SK-N-SH (cell line): ENCODE results near the gene MBP. TPM values are rescaled to one million over a fixed set of nuclear protein-coding genes. Genes with fewer than 3 reads are reported as not detected.

Experiments
- CTCF ChIA-PET: fragments of 300-600, 350-600 bp; formaldehyde crosslinking; extraction: SDS; loops from one replicate; lab custom pipeline; 2021; lab: Yijun Ruan, JAX
- POLR2A ChIA-PET: fragments of 350-600 bp; sonication (Branson Sonifier 250); formaldehyde crosslinking; extraction: SDS; loops from one replicate; lab custom pipeline; 2020; ENCODE audit warnings: antibody characterized with exemption, inconsistent platforms; lab: Yijun Ruan, JAX
- DNase-seq: peaks from one replicate; pipeline ENCODE4 v3.0.0; 2012
- H2AFZ ChIP-seq: fragments of 200-600 bp; sonication (generic); 2 replicates; pipeline ENCODE4 v1.8.1; 2016; ENCODE audit warnings: antibody characterized with exemption, mild to moderate bottlenecking, low read depth
- H3F3A ChIP-seq: fragments of 200-600 bp; sonication (generic); replicated peaks from 2 replicates; pipeline ENCODE3; 2016; ENCODE audit warnings: antibody characterized with exemption, mild to moderate bottlenecking; ENCODE audit not compliant: insufficient read depth
- H3K27ac ChIP-seq, 2 experiments: fragments of 200-500 bp in 1 of 2; fragments of 200-600 bp in 1 of 2; sonication (Bioruptor generic) in 1 of 2; sonication (generic), shearing (Covaris generic) in 1 of 2; 2 replicates each; pipeline versions ENCODE4 v1.5.1 to v1.6.1; 2014 to 2016; ENCODE audit warnings: low read depth in 2 of 2, inconsistent platforms in 1 of 2, low read length in 1 of 2, mild to moderate bottlenecking in 1 of 2, mixed read lengths in 1 of 2
- H3K27me3 ChIP-seq: fragments of 200-600 bp; sonication (generic), shearing (Covaris generic); 2 replicates; pipeline ENCODE4 v1.6.1; 2016; ENCODE audit warnings: mixed run types; ENCODE audit not compliant: insufficient read depth
- H3K36me3 ChIP-seq, 2 experiments: fragments of 200-500 bp in 1 of 2; fragments of 200-600 bp in 1 of 2; sonication (Bioruptor generic) in 1 of 2; sonication (generic) in 1 of 2; replicated peaks in 1 of 2; 2 replicates each; pipeline versions ENCODE3 to v1.5.1; 2014 to 2016; ENCODE audit warnings: low read length in 1 of 2, mild to moderate bottlenecking in 1 of 2; ENCODE audit not compliant: insufficient read depth in 2 of 2, control insufficient read depth in 1 of 2
- H3K4me1 ChIP-seq, 2 experiments: fragments of 200-500 bp in 1 of 2; fragments of 200-600 bp in 1 of 2; sonication (Bioruptor generic) in 1 of 2; sonication (generic), shearing (Covaris generic) in 1 of 2; 2 replicates each; pipeline versions ENCODE4 v1.5.1 to v1.6.1; 2014 to 2016; ENCODE audit warnings: low read depth in 1 of 2, low read length in 1 of 2, mixed run types in 1 of 2; ENCODE audit not compliant: insufficient read depth in 2 of 2, control insufficient read depth in 1 of 2
- H3K4me2 ChIP-seq: fragments of 200-600 bp; sonication (generic), shearing (Covaris generic); 2 replicates; pipeline ENCODE4 v1.6.1; 2017; ENCODE audit warnings: mixed run types
- H3K4me3 ChIP-seq, 2 experiments: fragments of 200-500 bp in 1 of 2; fragments of 200-600 bp in 1 of 2; sonication (Bioruptor generic) in 1 of 2; sonication (generic), shearing (Covaris generic) in 1 of 2; 2 replicates each; pipeline versions ENCODE4 v1.5.1 to v1.8.1; 2014 to 2016; ENCODE audit warnings: low read depth in 2 of 2, inconsistent platforms in 1 of 2, low read length in 1 of 2, mild to moderate bottlenecking in 1 of 2, mixed read lengths in 1 of 2, moderate library complexity in 1 of 2
- H3K79me2 ChIP-seq: fragments of 200-600 bp; sonication (generic); 2 replicates; pipeline ENCODE4 v1.8.1; 2017; ENCODE audit warnings: mild to moderate bottlenecking; ENCODE audit not compliant: insufficient read depth
- H3K9ac ChIP-seq: fragments of 200-600 bp; sonication (generic); 2 replicates; pipeline ENCODE4 v1.6.1; 2017; ENCODE audit warnings: mixed run types
- H3K9me2 ChIP-seq: fragments of 200-600 bp; sonication (generic); 2 replicates; pipeline ENCODE4 v1.6.1; 2017; ENCODE audit warnings: mixed run types
- H3K9me3 ChIP-seq: fragments of 200-600 bp; sonication (generic); 2 replicates; pipeline ENCODE4 v1.6.1; 2017; ENCODE audit warnings: mixed run types, mild to moderate bottlenecking, moderate library complexity
- H4K20me1 ChIP-seq: fragments of 200-600 bp; sonication (generic); 2 replicates; pipeline ENCODE4 v1.6.1; 2017; ENCODE audit warnings: mild to moderate bottlenecking, mixed run types; ENCODE audit not compliant: insufficient read depth
- CHD2 ChIP-seq: fragments of 150-350 bp; IDR thresholded peaks from 2 replicates; pipeline ENCODE4 v1.6.1; 2018; ENCODE audit warnings: low read length; ENCODE audit not compliant: partially characterized antibody
- ELF1 ChIP-seq: IDR thresholded peaks from 2 replicates; pipeline ENCODE4 v1.4.0; 2012
- FOXJ3 ChIP-seq: sonication (generic); formaldehyde crosslinking; IDR thresholded peaks from 2 replicates; pipeline ENCODE4 v1.5.1; 2020; ENCODE audit warnings: mild to moderate bottlenecking, missing genetic modification reagents
- FOXM1 ChIP-seq: IDR thresholded peaks from 2 replicates; pipeline ENCODE4 v1.4.0; 2012; ENCODE audit warnings: low read depth, mild to moderate bottlenecking
- IRF3 ChIP-seq: fragments of 150-350 bp; IDR thresholded peaks from 2 replicates; pipeline ENCODE4 v1.6.1; 2016; ENCODE audit warnings: mild to moderate bottlenecking, low read depth, low read length
- MEF2A ChIP-seq: IDR thresholded peaks from 2 replicates; pipeline ENCODE4 v1.4.0; 2012; ENCODE audit warnings: low read depth, borderline replicate concordance
- NRF1 ChIP-seq: IDR thresholded peaks from 2 replicates; pipeline ENCODE4 v1.6.1; 2012; ENCODE audit warnings: low read depth, mild to moderate bottlenecking, low read length
- PBX3 ChIP-seq: IDR thresholded peaks from 2 replicates; pipeline ENCODE4; 2012
- RFX5 ChIP-seq: IDR thresholded peaks from 2 replicates; pipeline ENCODE4 v1.6.1; 2012; ENCODE audit warnings: mild to moderate bottlenecking, improper control_type of control experiment, low read length
- SIN3A ChIP-seq: IDR thresholded peaks from 2 replicates; pipeline ENCODE4 v1.6.1; 2012; ENCODE audit warnings: low read depth, mild to moderate bottlenecking, low read length, moderate library complexity, borderline replicate concordance
- SMC3 ChIP-seq: IDR thresholded peaks from 2 replicates; pipeline ENCODE4 v1.6.1; 2012; ENCODE audit warnings: low read depth, low read length, improper control_type of control experiment
- TAF1 ChIP-seq: IDR thresholded peaks from 2 replicates; pipeline ENCODE4 v1.6.1; 2012; ENCODE audit warnings: low read depth, mild to moderate bottlenecking, low read length, moderate library complexity, borderline replicate concordance
- TCF12 ChIP-seq: IDR thresholded peaks from 2 replicates; pipeline ENCODE4 v1.4.0; 2012
- WGBS: methylation state at CpG from one replicate; pipeline ENCODE4 v1.1.6; 2017; ENCODE audit warnings: low lambda C conversion rate; 5-methylcytosine and 5-hydroxymethylcytosine counted together
- polyA plus RNA-seq, 3 experiments: library from polyadenylated mRNA; depleted of rRNA; stranded (reverse); fragments of >200 nt; gene quantifications; 2 replicates each; pipeline ENCODE4 v1.2.3, GENCODE V29; 2012
- TF ChIP-seq, protein P1 (sequence below): fragments of 200-600 bp; sonication (generic); IDR thresholded peaks from 2 replicates; pipeline ENCODE4 v1.6.1; 2017; ENCODE audit warnings: antibody characterized with exemption, mild to moderate bottlenecking, moderate library complexity
- TF ChIP-seq, protein P2 (sequence below): IDR thresholded peaks from 2 replicates; pipeline ENCODE4 v1.6.1; 2012; ENCODE audit warnings: mild to moderate bottlenecking, low read depth, low read length, moderate library complexity

The MBP gene
- polyA plus RNA-seq, 1 of the 3 experiments (the other 2 are of a cell fraction) = 1.6 TPM

- 78% methylated on average over 7 of the region's 7 CpGs for WGBS
- Histone ChIP-seq H3K27ac (no peak overlapping the region), H4K20me1 (no peaks in the 10 kb centered on the region), H3K4me1 (no peaks in the 10 kb centered on the region), H3K4me3 (no peak overlapping the region), H3K9me3 (no peaks in the 10 kb centered on the region), H3K27me3 (peaks cover 4% of the 10 kb centered on the region; the same call in 1 of the 2 replicates), H3K79me2 (no peaks in the 10 kb centered on the region), H3K36me3 (no peaks in the 10 kb centered on the region), H3F3A (no peaks in the 10 kb centered on the region), H3K4me2 (no peak overlapping the region), H3K9me2 (no peaks in the 10 kb centered on the region), H2AFZ (no peak overlapping the region), H3K9ac (no peak overlapping the region)
- ChIA-PET CTCF (interaction anchor here (0.7 to 2.3 kb wide), 6 partner anchors 10 to 703 kb away, joined by 3 to 7 read pairs (median 3); no protein-coding TSS in a partner anchor), POLR2A (no interaction called here)
- no peak for DNase-seq
- TF ChIP-seq CHD2 (no peak), TAF1 (no peak), SIN3A (no peak), RFX5 (no peak), SMC3 (no peak), TCF12 (no peak), IRF3 (no peak)
- TF ChIP-seq, protein P1, sequence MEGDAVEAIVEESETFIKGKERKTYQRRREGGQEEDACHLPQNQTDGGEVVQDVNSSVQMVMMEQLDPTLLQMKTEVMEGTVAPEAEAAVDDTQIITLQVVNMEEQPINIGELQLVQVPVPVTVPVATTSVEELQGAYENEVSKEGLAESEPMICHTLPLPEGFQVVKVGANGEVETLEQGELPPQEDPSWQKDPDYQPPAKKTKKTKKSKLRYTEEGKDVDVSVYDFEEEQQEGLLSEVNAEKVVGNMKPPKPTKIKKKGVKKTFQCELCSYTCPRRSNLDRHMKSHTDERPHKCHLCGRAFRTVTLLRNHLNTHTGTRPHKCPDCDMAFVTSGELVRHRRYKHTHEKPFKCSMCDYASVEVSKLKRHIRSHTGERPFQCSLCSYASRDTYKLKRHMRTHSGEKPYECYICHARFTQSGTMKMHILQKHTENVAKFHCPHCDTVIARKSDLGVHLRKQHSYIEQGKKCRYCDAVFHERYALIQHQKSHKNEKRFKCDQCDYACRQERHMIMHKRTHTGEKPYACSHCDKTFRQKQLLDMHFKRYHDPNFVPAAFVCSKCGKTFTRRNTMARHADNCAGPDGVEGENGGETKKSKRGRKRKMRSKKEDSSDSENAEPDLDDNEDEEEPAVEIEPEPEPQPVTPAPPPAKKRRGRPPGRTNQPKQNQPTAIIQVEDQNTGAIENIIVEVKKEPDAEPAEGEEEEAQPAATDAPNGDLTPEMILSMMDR = no peak
Measured at GRCh38 chr18:77003316-77003715, 129.3 kb downstream of the MBP start.

- Histone ChIP-seq H3K36me3 (no peaks in the 10 kb centered on the region), H3K79me2 (no peaks in the 10 kb centered on the region), H3K4me1 (no peaks in the 10 kb centered on the region), H3F3A (no peaks in the 10 kb centered on the region), H3K4me3 (no peak overlapping the region), H3K9me3 (no peaks in the 10 kb centered on the region), H3K27me3 (peaks cover 4% of the 10 kb centered on the region; the same call in 1 of the 2 replicates), H2AFZ (no peak overlapping the region), H3K9ac (no peak overlapping the region), H3K9me2 (no peaks in the 10 kb centered on the region), H3K4me2 (no peak overlapping the region), H4K20me1 (no peaks in the 10 kb centered on the region), H3K27ac (no peak overlapping the region)
- CTCF ChIA-PET = interaction anchor here (0.7 to 8.5 kb wide), 6 partner anchors 11 to 704 kb away, joined by 3 to 87 read pairs (median 4); no protein-coding TSS in a partner anchor
- WGBS = 86% methylated on average over 10 of the region's 10 CpGs
- TF ChIP-seq FOXJ3 (CRISPR knock-in tag) = no peak
- TF ChIP-seq, protein P2, sequence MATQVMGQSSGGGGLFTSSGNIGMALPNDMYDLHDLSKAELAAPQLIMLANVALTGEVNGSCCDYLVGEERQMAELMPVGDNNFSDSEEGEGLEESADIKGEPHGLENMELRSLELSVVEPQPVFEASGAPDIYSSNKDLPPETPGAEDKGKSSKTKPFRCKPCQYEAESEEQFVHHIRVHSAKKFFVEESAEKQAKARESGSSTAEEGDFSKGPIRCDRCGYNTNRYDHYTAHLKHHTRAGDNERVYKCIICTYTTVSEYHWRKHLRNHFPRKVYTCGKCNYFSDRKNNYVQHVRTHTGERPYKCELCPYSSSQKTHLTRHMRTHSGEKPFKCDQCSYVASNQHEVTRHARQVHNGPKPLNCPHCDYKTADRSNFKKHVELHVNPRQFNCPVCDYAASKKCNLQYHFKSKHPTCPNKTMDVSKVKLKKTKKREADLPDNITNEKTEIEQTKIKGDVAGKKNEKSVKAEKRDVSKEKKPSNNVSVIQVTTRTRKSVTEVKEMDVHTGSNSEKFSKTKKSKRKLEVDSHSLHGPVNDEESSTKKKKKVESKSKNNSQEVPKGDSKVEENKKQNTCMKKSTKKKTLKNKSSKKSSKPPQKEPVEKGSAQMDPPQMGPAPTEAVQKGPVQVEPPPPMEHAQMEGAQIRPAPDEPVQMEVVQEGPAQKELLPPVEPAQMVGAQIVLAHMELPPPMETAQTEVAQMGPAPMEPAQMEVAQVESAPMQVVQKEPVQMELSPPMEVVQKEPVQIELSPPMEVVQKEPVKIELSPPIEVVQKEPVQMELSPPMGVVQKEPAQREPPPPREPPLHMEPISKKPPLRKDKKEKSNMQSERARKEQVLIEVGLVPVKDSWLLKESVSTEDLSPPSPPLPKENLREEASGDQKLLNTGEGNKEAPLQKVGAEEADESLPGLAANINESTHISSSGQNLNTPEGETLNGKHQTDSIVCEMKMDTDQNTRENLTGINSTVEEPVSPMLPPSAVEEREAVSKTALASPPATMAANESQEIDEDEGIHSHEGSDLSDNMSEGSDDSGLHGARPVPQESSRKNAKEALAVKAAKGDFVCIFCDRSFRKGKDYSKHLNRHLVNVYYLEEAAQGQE = no peak
- TF ChIP-seq SIN3A = no peak
- TF ChIP-seq FOXM1 = no peak
- no peak for TF ChIP-seq ELF1
- TF ChIP-seq NRF1 = no peak
- no peak for TF ChIP-seq PBX3
- TF ChIP-seq MEF2A = no peak
- DNase-seq = no peak
- POLR2A ChIA-PET = no interaction called here
Measured at GRCh38 chr18:77002496-77002895, 130.1 kb downstream of the MBP start.
